Activated naive CD8-positive, alpha-beta T cell treated with anti-CD3 and anti-CD28 coated beads, Interleukin-2, amount 10 ng/mL, durations not matched to agents 7 days and 5 days (primary cell): ENCODE measurements around the gene ATP2B2. TPM values are rescaled to one million over a fixed set of nuclear protein-coding genes. Genes with fewer than 3 reads are reported as not detected.

Experiments used
- ATAC-seq: fragments of 150-1000 bp; cut with Tn5 transposase; one replicate; pipeline ENCODE4 v1.10.0; 2021; ENCODE audit warnings: low read depth, moderate library complexity
- POLR2A ChIA-PET: fragments of 350-600 bp; sonication (Branson Sonifier 250); formaldehyde crosslinking; loops from one replicate; lab custom pipeline; 2021; ENCODE audit warnings: antibody characterized with exemption; lab: Charles Lee
- DNase-seq: peaks from one replicate; pipeline ENCODE4 v3.0.0; 2021
- H3K27ac Mint-ChIP-seq: one replicate; pipeline ENCODE4 v1.8.0; 2022; ENCODE audit warnings: mild to moderate bottlenecking, mixed read lengths
- H3K27me3 Mint-ChIP-seq: one replicate; pipeline ENCODE4 v1.8.0; 2022; ENCODE audit warnings: mild to moderate bottlenecking, moderate library complexity, mixed read lengths
- H3K36me3 Mint-ChIP-seq: one replicate; pipeline ENCODE4 v1.8.0; 2021; ENCODE audit warnings: mild to moderate bottlenecking, mixed read lengths
- H3K4me1 Mint-ChIP-seq: one replicate; pipeline ENCODE4 v1.8.0; 2021; ENCODE audit warnings: mixed read lengths
- H3K4me3 Mint-ChIP-seq: one replicate; pipeline ENCODE4 v1.8.0; 2022; ENCODE audit warnings: mild to moderate bottlenecking, moderate library complexity, mixed read lengths
- H3K9me3 Mint-ChIP-seq: one replicate; pipeline ENCODE4 v1.8.0; 2021; ENCODE audit warnings: mixed read lengths
- total RNA-seq, 2 experiments: library from RNA; stranded (reverse); gene quantifications; one replicate each; pipeline ENCODE4 v1.2.3, GENCODE V29; 2021

ATP2B2 gene
- total RNA-seq, 2 experiments from 2014 or later: not detected

GRCh38 chr3:10503217-10503796 is 2.1 kb downstream of the ATP2B2 start:
- no peak overlapping the region for H3K4me3 Mint-ChIP-seq
- H3K27ac Mint-ChIP-seq: no peak overlapping the region
- no peaks in the 10 kb centered on the region for H3K9me3 Mint-ChIP-seq
- H3K27me3 Mint-ChIP-seq: peaks cover 23% of the 10 kb centered on the region
- POLR2A ChIA-PET: no interaction called here
- H3K36me3 Mint-ChIP-seq: no peaks in the 10 kb centered on the region
- no peak for DNase-seq
- no peaks in the 10 kb centered on the region for H3K4me1 Mint-ChIP-seq
- ATAC-seq: no peak

GRCh38 chr3:10502185-10502880 is 3.1 kb downstream of the ATP2B2 start:
- Mint-ChIP-seq H3K4me3 (no peak overlapping the region), H3K4me1 (no peaks in the 10 kb centered on the region), H3K27me3 (peaks cover 21% of the 10 kb centered on the region), H3K9me3 (no peaks in the 10 kb centered on the region), H3K36me3 (no peaks in the 10 kb centered on the region), H3K27ac (no peak overlapping the region)
- POLR2A ChIA-PET: no interaction called here
- DNase-seq (no peak), ATAC-seq (no peak)

GRCh38 chr3:10501664-10502052 is 3.7 kb downstream of the ATP2B2 start:
- POLR2A ChIA-PET: no interaction called here

GRCh38 chr3:10500717-10501663 is 4.4 kb downstream of the ATP2B2 start:
- POLR2A ChIA-PET: no interaction called here
- ATAC-seq: no peak
- no peak for DNase-seq
- H3K4me3 Mint-ChIP-seq: no peak overlapping the region
- H3K4me1 Mint-ChIP-seq: no peaks in the 10 kb centered on the region
- H3K36me3 Mint-ChIP-seq: no peaks in the 10 kb centered on the region
- H3K27ac Mint-ChIP-seq: no peak overlapping the region
- H3K27me3 Mint-ChIP-seq: peaks cover 18% of the 10 kb centered on the region
- no peaks in the 10 kb centered on the region for H3K9me3 Mint-ChIP-seq

More at GRCh38 chr3:10501664-10502052, 3.7 kb downstream of the ATP2B2 start:
- Mint-ChIP-seq H3K27me3 (peaks cover 21% of the 10 kb centered on the region), H3K4me3 (no peak overlapping the region), H3K4me1 (no peaks in the 10 kb centered on the region), H3K36me3 (no peaks in the 10 kb centered on the region), H3K27ac (no peak overlapping the region), H3K9me3 (no peaks in the 10 kb centered on the region)
- DNase-seq (no peak), ATAC-seq (no peak)

- DNase-seq: no peak
- no peak for ATAC-seq
- Mint-ChIP-seq H3K27ac (no peak overlapping the region), H3K27me3 (peaks cover 2% of the 10 kb centered on the region), H3K4me3 (no peak overlapping the region), H3K4me1 (no peaks in the 10 kb centered on the region), H3K9me3 (no peaks in the 10 kb centered on the region), H3K36me3 (no peaks in the 10 kb centered on the region)
- POLR2A ChIA-PET: no interaction called here
Measured at GRCh38 chr3:10498271-10498670, 7.1 kb downstream of the ATP2B2 start.

GRCh38 chr3:10497439-10497838 is 7.9 kb downstream of the ATP2B2 start:
- ATAC-seq: no peak
- Mint-ChIP-seq H3K27me3 (peaks cover 2% of the 10 kb centered on the region), H3K36me3 (no peaks in the 10 kb centered on the region), H3K27ac (no peak overlapping the region), H3K4me3 (no peak overlapping the region), H3K4me1 (no peaks in the 10 kb centered on the region), H3K9me3 (no peaks in the 10 kb centered on the region)
- DNase-seq: no peak
- POLR2A ChIA-PET: no interaction called here

GRCh38 chr3:10496121-10496863 is 9.1 kb downstream of the ATP2B2 start:
- DNase-seq: no peak
- no peaks in the 10 kb centered on the region for H3K36me3 Mint-ChIP-seq
- POLR2A ChIA-PET: no interaction called here
- H3K27me3 Mint-ChIP-seq: peaks cover 2% of the 10 kb centered on the region
- H3K4me1 Mint-ChIP-seq: no peaks in the 10 kb centered on the region
- no peak overlapping the region for H3K27ac Mint-ChIP-seq
- no peak overlapping the region for H3K4me3 Mint-ChIP-seq
- H3K9me3 Mint-ChIP-seq: no peaks in the 10 kb centered on the region
- no peak for ATAC-seq

- no peak overlapping the region for H3K27ac Mint-ChIP-seq
- no peaks in the 10 kb centered on the region for H3K4me1 Mint-ChIP-seq
- POLR2A ChIA-PET: no interaction called here
- H3K27me3 Mint-ChIP-seq: peaks cover 2% of the 10 kb centered on the region
- no peak overlapping the region for H3K4me3 Mint-ChIP-seq
- ATAC-seq (no peak), DNase-seq (no peak)
- no peaks in the 10 kb centered on the region for H3K36me3 Mint-ChIP-seq
- no peaks in the 10 kb centered on the region for H3K9me3 Mint-ChIP-seq
Measured at GRCh38 chr3:10495614-10496013, 9.8 kb downstream of the ATP2B2 start.

GRCh38 chr3:10495003-10495402 is 10.4 kb downstream of the ATP2B2 start:
- Mint-ChIP-seq H3K9me3 (no peaks in the 10 kb centered on the region), H3K36me3 (no peaks in the 10 kb centered on the region), H3K4me3 (no peak overlapping the region), H3K4me1 (no peaks in the 10 kb centered on the region), H3K27ac (no peak overlapping the region), H3K27me3 (no peaks in the 10 kb centered on the region)
- POLR2A ChIA-PET: no interaction called here
- DNase-seq (no peak), ATAC-seq (no peak)

- Mint-ChIP-seq H3K4me1 (no peaks in the 10 kb centered on the region), H3K27me3 (no peaks in the 10 kb centered on the region), H3K36me3 (no peaks in the 10 kb centered on the region), H3K9me3 (no peaks in the 10 kb centered on the region), H3K27ac (no peak overlapping the region), H3K4me3 (no peak overlapping the region)
- POLR2A ChIA-PET: no interaction called here
- DNase-seq (no peak), ATAC-seq (no peak)
Measured at GRCh38 chr3:10494180-10494579, 11.2 kb downstream of the ATP2B2 start.

GRCh38 chr3:10493202-10493589 is 12.2 kb downstream of the ATP2B2 start:
- Mint-ChIP-seq H3K27me3 (peaks cover 2% of the 10 kb centered on the region), H3K4me1 (no peaks in the 10 kb centered on the region), H3K36me3 (no peaks in the 10 kb centered on the region), H3K9me3 (no peaks in the 10 kb centered on the region), H3K4me3 (no peak overlapping the region), H3K27ac (no peak overlapping the region)
- DNase-seq (no peak), ATAC-seq (no peak)
- POLR2A ChIA-PET: no interaction called here

- no peak overlapping the region for H3K4me3 Mint-ChIP-seq
- no peaks in the 10 kb centered on the region for H3K36me3 Mint-ChIP-seq
- no peak overlapping the region for H3K27ac Mint-ChIP-seq
- POLR2A ChIA-PET: no interaction called here
- peaks cover 2% of the 10 kb centered on the region for H3K27me3 Mint-ChIP-seq
- H3K9me3 Mint-ChIP-seq: no peaks in the 10 kb centered on the region
- H3K4me1 Mint-ChIP-seq: no peaks in the 10 kb centered on the region
- ATAC-seq (no peak), DNase-seq (no peak)
Measured at GRCh38 chr3:10492364-10493201, 12.8 kb downstream of the ATP2B2 start.
